GM10266 (cell line): Measurements from ENCODE around the gene BMPER.

Experiments
- DNase-seq: peaks from one replicate; pipeline ENCODE4 v3.0.0; 2012; ENCODE audit errors: extremely low spot score
- TF ChIP-seq, protein P1 (sequence below): IDR thresholded peaks from 2 replicates; pipeline ENCODE4 v1.5.1; 2012; ENCODE audit warnings: mild to moderate bottlenecking, low read depth; ENCODE audit not compliant: control insufficient read depth, insufficient read depth; ENCODE audit errors: missing control alignments

BMPER gene

GRCh38 chr7:34155220-34155908 is 250.0 kb downstream of the BMPER start:
- no peak for DNase-seq
- TF ChIP-seq, protein P1, sequence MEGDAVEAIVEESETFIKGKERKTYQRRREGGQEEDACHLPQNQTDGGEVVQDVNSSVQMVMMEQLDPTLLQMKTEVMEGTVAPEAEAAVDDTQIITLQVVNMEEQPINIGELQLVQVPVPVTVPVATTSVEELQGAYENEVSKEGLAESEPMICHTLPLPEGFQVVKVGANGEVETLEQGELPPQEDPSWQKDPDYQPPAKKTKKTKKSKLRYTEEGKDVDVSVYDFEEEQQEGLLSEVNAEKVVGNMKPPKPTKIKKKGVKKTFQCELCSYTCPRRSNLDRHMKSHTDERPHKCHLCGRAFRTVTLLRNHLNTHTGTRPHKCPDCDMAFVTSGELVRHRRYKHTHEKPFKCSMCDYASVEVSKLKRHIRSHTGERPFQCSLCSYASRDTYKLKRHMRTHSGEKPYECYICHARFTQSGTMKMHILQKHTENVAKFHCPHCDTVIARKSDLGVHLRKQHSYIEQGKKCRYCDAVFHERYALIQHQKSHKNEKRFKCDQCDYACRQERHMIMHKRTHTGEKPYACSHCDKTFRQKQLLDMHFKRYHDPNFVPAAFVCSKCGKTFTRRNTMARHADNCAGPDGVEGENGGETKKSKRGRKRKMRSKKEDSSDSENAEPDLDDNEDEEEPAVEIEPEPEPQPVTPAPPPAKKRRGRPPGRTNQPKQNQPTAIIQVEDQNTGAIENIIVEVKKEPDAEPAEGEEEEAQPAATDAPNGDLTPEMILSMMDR = no peak

DNA sequence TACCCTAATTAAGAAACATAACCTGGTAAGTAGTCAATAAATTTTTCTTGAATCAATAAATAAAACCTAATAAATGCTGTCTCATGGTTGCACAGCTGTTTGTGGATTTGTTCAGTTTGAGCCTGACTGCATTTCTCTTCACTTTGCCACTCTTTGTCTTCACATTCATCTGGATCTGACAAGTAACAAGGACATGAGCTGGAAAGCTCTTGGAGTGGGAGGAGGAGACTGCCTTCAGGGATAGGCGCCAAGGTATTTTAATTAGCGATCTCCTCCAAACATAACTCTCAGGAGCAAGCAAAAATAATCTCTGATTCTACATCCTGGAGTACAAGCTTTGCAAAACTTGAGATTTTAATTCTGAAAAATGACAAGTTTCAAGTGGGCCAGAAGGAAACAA is 251.0 kb downstream of the BMPER start:
- DNase-seq = no peak
- TF ChIP-seq, protein P1 = no peak

DNA sequence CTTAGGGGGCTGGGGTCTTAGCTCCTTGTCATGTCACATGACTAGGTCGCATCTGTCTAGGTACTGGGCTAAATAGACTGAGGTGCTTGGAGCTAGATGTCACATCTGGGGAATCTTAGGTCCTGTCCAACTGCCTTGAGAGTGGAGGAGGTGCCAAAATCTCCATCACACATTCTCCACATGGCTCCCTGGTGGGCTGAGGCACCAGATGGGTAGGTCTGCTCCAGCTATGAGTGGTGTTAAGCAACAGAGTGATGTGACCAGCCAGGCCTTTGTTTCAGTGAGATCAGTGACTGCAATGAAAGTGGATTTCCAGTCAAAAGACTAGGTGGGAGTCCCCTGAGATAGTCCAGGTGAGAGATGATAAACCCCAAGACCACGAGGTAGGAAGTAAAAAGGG is 251.8 kb downstream of the BMPER start:
- no peak for DNase-seq
- TF ChIP-seq, protein P1 = no peak

DNA sequence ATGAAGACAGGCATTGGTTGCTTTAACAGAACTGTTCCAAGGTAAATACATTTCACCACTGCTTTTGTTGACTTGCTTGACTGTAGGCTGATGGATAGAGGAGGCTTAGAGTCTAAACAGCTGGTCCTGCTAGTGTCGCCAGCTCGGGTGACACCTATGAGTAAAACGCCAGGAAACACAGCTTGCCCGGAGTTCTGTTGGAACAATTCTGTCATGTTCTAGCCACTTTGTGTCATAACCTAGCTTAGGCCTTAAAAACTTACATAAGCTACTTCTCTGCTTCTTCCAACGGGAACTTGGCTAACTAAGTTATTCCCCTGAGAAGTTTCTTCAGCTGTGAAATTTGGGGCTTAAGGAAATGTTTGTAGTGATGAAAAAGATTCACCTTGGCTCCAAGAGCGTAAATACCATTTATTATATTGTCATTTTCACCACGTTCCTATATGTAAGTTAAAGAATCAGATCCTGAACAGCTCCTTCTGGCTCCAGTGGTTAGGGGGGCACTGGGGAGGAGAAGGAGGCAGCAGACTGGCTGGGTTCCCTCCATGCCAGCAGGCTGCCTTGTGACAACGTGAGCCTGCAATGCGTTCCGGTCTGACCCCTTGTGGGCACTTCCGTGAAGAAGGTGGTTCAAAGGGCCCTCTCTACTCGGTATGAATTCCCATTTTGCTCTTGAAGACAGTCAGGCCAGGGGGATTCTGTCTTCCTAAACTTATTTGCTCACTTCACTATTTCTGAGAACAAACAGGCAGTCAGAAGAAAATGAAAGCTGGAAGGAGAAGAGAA is 253.2 kb downstream of the BMPER start:
- TF ChIP-seq, protein P1 = no peak
- no peak for DNase-seq

DNA sequence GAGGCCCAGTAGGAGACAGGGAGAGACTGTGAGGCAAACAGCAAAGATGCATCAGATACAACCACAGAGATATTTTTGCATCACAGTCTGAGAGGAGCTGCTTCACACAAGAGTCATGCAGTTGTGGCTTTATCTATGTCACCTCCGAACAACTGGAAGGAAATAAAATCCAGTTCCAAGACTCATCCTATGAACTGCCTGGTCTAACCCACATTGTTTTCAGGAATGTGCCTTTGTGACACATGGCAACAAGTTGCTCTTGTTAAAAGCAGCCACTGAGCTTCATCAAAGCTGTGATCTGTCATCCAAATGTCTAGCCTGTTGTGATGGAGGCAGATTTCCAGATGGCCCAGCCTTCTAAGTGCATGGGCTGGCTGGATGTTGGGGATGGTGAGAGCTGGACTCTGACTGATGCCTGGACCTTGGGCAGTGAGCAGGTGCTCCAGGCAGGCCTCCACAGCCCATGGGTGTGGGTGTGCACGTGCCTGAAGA is 255.0 kb downstream of the BMPER start:
- TF ChIP-seq, protein P1 = no peak
- DNase-seq = no peak

GRCh38 chr7:34162027-34162565 is 256.8 kb downstream of the BMPER start:
- DNase-seq = no peak
- TF ChIP-seq, protein P1 = no peak
